HG03565 (cell line): ENCODE measurements around the gene MAST2.
"Not testable (repeated sequence)": the region's sequence is repeated elsewhere in the genome, so short reads cannot be mapped to it uniquely, and the experiment has no call there.

Source experiments
- ATAC-seq: cut with Tn5 transposase; IDR thresholded peaks from one replicate; pipeline ENCODE4 v1.9.1; 2021; ENCODE audit warnings: mild to moderate bottlenecking, moderate library complexity; ENCODE audit not compliant: unreplicated experiment

Gene MAST2

DNA sequence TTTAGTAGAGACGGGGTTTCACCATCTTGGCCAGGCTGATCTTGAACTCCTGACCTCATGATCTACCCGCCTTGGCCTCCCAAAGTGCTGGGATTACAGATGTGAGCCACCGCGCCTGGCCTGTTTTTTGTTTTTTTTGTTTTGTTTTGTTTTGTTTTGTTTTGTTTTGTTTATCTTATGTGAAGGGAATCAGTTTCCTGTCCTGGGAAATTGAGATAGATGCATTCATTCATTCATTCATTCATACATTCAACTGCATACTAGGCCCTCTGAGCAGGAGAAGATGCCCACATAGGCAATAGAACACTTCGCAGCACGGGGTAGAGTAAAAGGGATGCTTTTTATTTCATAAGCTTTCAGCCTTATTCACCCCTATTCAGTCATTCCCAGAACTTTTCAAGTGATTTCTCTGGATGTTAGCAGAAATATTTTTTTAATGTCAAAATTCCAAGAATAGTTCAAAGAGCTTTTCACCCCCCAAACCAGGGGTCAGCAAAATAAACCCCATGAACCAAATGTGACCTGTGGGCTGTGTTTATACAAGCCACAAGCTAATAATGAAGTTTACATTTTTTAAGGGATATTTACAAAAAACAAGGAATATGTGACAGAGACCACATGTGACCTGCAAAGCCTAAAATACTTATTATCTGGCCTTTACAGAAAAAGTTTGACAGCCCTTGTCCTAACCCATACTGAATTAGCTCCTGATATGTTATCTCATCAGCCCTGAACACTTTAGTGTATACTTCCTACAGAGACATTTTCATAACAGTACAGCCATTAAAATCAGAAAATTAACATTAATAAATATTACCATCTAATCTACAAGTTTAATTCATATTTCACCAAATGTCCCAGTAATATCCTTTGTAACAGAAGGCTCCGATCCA, 127.1 kb downstream of the MAST2 start:
- ATAC-seq = no peak

DNA sequence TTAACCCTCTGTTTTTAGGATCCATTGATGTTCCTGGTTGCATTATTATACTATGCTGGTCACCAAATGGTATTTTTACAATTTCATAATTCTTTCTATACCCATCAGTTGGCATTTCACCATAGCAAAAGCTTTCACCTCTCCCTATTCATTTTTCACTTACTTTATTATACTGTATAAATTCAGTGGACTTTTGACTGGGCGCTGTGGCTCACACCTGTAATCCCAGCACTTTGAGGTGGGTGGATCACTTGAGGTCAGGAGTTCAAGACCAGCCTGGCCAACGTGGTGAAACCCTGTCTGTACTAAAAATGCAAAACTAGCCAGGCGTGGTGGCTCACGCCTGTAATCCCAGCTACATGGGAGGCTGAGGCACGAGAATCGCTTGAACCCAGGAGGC, 128.8 kb downstream of the MAST2 start:
- not testable (repeated sequence) for ATAC-seq

DNA sequence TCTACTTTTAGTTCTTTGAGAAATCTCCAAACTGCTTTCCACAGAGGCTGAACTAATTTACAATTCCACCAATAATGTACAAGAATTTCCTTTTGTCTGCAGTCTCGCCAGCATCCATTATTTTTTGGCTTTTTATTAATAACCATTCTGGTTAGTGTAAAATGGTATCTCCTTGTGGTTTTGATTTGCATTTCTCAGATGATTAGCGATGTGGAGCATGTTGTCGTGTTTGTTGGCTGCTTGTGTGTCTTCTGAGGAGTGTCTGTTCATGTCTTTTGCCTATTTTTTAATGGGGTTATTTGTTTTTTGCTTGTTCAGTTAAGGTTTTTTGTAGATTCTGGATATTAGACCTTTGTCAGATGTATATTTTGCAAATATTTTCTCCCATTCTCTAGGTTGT, 131.5 kb downstream of the MAST2 start:
- no peak for ATAC-seq

DNA sequence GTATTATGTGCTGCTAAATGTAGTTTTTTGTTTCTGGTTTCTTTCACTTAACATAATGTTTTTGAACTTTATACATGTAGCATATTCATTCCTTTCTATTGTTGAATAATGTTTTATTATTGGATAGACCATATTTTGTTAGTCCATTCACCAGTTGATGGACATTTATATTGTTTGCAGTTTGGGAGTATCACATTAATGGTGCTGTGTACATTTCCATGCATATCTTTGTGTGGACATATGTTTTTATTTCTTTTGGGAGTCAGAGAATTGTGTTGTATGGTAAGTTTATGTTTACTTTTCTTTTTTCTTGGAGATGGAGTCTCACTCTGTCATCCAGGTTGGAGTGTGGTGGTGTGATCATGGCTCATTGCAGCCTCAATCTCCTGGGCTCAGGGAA, 134.6 kb downstream of the MAST2 start:
- ATAC-seq = no peak

DNA sequence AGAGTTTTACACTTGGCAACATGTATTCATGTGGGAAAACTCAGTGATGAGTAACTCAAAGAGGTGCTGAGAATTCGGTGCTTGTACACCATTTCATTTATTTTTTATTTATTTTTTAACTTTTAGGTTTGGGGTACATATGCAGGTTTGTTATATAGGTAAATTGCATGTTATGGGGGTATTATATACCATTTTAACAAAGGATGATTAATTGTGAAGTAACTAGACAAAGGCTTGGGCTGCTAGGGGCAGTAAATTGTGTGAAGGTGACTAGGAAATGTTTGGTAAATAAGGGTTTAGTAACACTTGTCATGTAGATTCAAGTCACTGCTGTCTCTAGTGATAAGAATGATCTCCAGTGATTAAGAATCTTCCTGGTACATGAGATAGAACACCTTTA, 139.0 kb downstream of the MAST2 start:
- no peak for ATAC-seq

DNA sequence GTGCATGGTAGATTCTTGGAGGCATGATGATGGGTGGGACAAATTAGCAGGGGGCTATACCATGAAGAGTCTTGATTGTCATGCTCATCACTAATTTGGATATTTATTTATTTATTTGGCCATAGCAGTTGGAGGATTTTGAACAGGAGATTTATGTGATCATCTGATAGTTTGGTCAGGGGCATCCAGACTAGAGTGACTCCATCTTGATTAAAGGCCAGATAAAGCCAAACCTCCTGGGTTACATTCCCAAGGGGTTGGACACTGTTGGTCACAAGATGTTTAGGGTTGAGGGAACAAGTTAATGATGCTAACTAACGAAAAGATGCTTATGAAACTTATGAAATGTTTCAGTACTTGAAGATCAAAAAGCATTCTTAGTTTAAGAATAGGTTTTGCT, 139.8 kb downstream of the MAST2 start:
- no peak for ATAC-seq

DNA sequence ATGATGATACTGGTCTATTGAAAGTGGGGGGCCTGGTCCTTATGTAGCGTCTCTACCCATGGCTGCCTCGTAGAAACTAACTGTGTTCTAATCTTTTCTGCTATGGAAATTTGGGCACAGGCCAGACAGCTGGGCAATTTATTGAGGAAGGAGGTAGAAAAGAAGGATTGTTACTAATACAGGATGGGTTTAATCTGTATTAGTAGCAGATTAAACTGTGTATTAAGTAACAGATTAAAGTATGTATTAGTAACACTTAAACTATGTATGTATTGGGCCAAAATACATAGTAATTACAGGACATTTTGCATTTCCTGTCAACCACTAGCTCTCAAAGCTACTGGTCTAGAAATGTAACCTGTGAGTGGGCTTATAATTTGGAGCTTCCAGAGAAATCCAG, 142.0 kb downstream of the MAST2 start:
- ATAC-seq = no peak

DNA sequence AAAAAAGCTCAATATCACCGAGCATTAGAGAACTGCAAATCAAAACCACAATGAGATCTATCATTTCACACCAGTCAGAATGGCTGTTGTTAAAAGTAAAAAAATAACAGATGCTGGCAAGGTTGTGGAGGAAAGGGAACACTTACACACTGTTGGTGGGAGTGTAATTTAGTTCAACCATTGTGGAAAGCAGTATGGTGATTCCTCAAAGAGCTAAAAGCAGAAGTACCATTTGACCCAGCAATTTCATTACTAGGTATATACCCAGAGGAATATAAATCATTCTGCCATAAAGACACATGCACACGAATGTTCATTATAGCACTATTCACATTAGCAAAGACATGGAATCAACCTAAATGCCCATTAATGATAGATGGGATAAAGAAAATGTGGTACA, 146.1 kb downstream of the MAST2 start:
- not testable (repeated sequence) for ATAC-seq

DNA sequence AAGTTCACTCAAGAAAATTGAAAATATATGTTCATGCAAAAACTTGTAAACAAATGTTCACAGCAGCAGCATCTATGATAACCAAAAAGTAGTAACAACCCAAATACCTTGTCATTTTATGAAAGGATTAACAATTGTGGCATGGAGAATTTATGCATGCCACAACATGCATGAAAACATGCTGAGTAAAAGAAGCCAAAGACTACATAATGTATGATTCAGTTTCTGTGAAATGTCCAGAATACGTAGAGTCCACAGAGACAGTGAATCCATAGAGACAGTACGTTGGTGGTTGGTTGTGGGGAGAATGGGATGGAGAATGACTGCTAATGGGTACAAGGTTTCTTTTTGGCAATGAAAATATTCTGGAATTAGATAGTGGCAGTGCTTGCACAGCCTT, 148.7 kb downstream of the MAST2 start:
- ATAC-seq = no peak

DNA sequence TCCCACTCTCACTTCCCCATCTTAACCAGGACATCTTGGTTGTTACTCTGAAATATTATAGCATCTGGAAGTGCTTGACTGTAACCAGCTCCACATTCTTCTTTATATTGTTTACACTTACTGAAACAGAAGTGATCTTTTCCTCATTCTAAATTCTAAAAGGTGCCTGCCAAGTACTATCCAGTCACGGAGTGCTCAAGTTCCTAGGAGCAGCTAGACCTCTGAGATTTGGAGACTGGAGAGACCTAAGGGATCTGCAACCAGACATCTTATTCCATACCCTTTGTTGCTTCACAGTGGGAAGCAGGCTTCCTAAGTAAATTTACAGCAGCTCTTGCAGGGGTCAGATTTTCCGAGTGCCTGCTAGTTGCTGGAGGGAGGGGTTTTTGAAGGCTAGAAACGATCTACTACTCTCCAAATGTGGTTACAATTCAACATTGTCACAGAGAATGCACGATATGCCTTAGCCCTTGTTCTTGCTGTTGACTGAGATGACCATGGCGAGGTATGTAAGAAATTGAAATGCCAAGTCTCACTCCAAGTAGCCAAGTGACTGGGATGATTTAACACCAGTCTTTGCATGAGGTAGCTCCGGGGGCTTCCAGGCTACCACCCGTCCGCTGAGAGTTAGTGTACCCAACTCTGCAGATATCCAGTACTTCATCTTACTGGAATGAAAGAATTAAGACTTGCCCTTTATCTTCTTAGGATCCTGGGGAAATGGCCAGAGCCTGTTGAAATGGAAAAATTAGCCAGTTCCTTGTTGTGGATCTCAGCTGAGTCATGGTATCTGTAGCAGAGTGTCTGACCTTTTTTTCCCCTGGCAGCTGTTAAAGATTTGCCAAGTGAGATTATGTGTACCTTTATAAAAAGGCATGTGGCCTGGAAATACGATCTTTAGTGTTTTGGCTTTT, 150.8 kb downstream of the MAST2 start:
- ATAC-seq = no peak

DNA sequence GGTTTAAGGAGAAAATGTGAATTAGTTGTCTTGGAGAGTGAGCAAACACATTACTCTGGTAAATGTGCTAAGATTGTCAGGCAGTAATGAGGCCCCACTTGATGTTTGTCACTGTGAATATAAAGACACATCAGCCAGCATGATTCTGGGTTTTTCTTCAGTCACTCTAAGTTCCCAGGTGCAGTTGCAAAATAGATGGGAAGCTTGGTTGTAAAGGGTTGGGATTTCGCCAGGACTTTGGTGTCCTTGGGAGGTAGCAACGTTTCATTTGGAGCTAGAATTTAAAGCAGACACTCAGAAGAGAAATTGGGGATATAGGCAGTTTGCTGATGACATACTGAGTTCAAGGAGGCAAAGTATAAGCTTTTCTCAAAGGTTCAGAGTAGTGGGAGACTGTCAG, 154.3 kb downstream of the MAST2 start:
- no peak for ATAC-seq

DNA sequence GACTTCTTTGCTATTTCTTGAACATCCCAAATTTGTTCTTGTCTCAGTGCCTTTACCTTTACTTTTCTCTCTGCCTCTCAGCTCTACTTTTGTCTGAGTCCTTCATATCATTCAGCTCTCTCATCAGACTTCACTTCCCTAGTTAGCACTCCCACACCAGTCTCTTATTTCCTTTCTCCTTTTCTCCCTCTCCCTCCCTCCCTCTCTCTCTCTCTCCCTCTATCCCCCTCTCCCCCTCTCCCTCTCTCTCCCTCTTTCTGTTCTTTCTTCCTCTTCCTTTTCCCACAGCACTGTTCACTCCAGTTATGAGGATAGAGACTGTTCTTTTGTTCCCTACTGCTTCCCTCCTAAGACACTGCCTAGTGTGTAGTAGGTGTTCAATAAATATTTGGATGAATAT, 154.9 kb downstream of the MAST2 start:
- ATAC-seq = no peak

DNA sequence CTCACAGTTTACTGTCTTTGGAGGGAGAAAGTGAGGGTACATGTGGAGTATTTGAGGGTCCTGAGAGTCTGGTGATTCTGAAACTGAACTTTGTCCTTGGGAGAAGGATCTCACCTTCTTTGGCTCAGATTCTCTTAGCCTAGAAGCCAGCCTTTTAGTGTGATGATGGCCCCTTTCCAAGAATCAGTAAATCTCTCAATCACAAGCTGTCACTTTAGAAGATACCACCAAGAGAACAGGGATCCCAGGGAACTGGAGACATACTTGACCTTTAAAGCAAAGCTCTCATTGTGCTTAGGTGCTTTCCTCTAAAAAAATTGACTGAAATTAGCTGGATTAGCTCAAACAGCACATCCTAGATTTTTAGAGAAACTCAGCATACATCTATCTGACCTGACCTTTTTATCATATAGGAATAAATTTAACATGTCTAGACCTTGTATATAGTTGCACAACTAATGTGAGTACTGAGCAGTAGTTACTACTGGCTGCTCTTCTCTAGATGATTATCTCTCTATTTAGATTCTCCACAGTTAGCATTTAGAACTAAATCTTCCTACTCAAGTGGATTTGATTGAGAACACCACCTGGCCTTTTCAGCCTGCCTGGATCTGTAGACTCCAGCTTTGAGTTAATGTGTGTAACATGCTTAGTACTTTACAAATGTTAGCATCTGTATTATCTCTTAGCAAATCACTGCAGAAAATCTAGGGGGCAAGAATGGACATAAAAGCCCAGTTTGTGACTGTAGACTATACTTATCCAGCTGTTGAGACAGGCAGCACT, 157.7 kb downstream of the MAST2 start:
- ATAC-seq = no peak

DNA sequence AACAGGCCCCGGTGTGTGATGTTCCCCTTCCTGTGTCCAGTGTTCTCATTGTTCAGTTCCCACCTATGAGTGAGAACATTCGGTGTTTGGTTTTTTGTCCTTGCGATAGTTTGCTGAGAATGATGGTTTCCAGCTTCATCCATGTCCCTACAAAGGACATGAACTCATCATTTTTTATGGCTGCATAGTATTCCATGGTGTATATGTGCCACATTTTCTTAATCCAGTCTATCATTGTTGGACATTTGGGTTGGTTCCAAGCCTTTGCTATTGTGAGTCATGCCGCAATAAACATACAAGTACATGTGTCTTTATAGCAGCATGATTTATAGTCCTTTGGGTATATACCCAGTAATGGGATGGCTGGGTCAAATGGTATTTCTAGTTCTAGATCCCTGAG, 158.5 kb downstream of the MAST2 start:
- not testable (repeated sequence) for ATAC-seq

DNA sequence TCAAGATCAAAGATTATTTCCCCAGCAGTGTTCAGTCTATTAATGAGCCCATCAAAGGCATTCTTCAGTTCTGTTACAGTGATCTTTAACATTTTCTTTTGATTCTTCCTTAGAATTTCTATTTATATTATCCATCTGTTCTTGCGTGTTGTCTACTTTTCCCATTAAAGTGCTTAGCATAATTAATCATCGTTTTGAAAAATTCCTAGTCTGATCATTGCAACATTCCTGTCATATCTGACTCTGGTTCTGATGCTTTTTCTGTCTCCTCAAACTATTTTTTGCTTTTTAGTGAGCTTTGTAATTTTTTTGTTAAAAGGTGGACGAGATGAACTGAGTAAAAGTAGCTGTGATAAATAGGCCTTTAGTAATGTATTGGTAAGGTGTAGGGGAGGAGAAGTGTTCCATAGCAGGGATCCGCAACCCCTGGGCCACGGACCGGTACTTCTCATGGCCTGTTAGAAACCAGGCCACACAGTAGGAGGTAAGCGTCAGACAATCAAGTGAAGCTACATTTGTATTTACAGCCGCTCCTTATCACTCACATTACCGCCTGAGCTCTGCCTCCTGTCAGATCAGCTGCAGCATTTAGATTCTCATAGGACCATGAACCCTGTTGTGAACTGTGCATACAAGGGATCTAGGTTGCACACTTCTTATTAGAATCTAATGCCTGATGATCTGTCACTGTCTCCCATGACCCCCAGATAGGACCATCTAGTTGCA, 165.7 kb downstream of the MAST2 start:
- ATAC-seq = no peak

DNA sequence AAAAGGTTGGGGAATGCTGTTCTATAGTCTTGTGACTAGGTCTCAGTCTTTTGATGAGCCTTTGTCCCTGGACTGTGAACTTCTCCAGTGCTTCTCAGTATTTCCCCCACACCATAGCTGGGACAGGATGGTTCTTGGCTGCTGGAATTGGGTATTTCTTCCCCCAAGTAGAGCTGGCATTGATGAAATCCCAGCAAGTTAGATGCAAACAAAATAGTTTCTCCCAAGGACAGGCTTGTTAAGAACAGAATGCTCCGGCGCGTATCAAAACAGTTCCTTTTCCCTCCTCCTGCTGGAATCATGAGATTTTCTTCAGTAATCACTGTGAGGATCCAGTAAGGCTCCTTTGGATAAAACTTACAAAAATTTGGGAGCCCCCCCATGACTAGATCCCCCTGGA, 166.5 kb downstream of the MAST2 start:
- no peak for ATAC-seq

DNA sequence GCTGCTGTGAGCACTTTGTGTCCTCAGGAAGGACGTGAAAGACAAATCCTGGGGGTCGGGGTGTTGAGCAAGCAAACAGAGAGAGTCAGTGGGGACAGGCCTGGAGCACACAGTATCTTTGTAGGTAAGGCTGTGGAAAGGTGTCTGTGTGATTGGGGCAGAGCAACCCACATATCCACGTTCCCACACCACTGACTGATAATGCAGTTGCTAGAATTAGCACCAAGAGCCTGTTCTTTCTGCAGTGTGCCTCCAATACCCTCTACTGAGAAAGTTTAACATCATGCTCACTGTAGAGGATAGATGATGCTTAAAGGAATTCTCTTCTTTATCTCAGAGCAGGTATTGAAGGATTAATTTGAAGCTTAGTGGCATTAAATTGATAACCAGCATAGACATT, 167.9 kb downstream of the MAST2 start:
- ATAC-seq = no peak

DNA sequence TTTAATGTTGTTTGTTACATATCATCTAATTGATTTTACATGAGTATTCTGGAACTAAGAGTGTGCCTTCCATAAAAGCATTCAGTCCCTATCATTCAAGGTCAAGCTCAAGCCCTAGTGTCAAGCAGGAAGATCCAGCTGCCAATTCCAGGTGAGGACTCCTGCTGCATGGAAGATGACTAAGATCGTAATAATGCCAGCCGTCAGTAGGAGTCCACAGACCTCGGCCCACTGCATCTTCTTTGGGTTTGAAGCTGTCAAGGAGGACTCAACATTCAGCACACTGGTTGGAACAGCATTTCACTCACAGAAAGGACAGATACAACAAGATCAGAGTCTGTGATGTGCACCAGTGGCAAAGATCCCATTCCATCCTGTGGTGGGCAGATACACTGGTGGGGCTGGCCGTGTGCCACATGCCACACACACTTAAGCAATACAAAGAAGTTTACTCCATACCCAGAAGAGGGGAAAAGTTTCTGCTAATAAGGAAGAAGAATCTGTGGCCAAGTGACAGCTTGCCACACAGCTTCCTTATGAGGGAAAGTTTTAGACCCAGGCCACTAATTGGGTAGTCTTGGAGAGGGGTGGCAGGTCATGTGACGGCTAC, 168.6 kb downstream of the MAST2 start:
- ATAC-seq = no peak

DNA sequence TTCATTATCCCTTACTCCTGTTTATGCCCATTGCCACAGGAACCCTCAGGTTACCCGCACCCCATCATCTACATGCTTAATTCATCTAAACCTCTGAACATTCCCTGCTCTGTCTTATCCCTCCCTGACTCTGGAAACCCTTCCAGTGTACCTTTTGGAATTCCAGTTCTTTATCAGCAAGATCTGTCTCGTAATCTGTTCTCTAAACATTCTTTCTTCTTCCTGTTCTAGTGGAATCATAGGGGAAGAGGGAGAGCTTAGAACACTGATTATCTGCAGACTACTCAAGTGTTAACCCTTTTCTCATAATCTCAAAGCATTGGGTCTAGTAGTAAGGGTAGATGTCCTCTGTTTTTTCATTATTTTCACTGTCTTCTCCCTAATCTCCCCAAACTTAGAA, 169.2 kb downstream of the MAST2 start:
- ATAC-seq = no peak

DNA sequence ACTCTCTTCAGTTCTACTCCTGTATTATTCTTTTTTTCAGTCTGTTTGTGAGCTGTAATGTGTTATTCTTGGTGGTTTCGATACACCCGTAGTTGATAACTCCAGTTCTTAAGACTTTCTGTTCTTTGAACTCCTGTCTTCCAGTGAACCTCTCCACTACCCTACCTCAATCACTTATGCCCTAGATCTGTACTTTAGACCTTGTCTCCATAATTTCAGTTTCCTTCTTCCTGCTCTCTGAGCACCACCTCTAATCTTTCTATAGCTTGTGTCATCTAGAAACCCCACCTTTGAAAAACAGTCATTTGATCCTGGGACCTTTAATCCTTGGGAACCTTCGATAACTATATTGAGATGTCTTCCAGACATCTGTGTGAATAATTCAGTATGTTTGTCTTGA, 169.7 kb downstream of the MAST2 start:
- no peak for ATAC-seq
